ENCODE measurements around the gene OR13F1.

The OR13F1 gene

GRCh38 chr9:104539275-104539674 is 35.2 kb downstream of the OR13F1 start:
- DNase-seq (ENCODE audit: low read depth), result no peak
- H3K4me3 ChIP-seq (ENCODE audit: control insufficient read depth, low read depth, low read length), result no peak overlapping the region
- no peak for TF ChIP-seq CTCF (IDR thresholded peaks at IDR 0.05; ENCODE audit: control insufficient read depth, insufficient read depth, low read depth, low read length, missing control alignments)

GRCh38 chr9:104544644-104545043 is 40.6 kb downstream of the OR13F1 start:
- no peak overlapping the region for H3K4me3 ChIP-seq (ENCODE audit: control insufficient read depth, low read depth, low read length)
- DNase-seq (ENCODE audit: low read depth), result no peak
- TF ChIP-seq CTCF (IDR thresholded peaks at IDR 0.05; ENCODE audit: control insufficient read depth, insufficient read depth, low read depth, low read length, missing control alignments), result no peak

GRCh38 chr9:104553261-104553660 is 49.2 kb downstream of the OR13F1 start:
- no peak overlapping the region for H3K4me3 ChIP-seq (ENCODE audit: control insufficient read depth, low read depth, low read length)
- no peak for TF ChIP-seq CTCF (IDR thresholded peaks at IDR 0.05; ENCODE audit: control insufficient read depth, insufficient read depth, low read depth, low read length, missing control alignments)
- no peak for DNase-seq (ENCODE audit: low read depth)

Data from AG09309 (cell line).